ENCODE results near the gene FAM240A. TPM values are rescaled to one million over a fixed set of nuclear protein-coding genes. Genes with fewer than 3 reads are reported as not detected.
A peak's percentile ranks its signal among the peaks of the same experiment; 100 is the strongest.

The FAM240A gene
- total RNA-seq, 4 donors from 2014 or later = 0.64 TPM; not detected in 3

GRCh38 chr3:46604127-46604526 is 8.2 kb upstream of the FAM240A start:
- no peaks in the 10 kb centered on the region for H3K27me3 ChIP-seq
- H3K4me3 ChIP-seq = no peak overlapping the region
- no peaks in the 10 kb centered on the region for H3K9me3 ChIP-seq
- no peak for DNase-seq (ENCODE audit: low spot score in 2 of 2)
- H3K4me1 ChIP-seq = peaks cover 12% of the 10 kb centered on the region
- no peak overlapping the region for H3K27ac ChIP-seq
- TF ChIP-seq EP300 (IDR thresholded peaks at IDR 0.05) (no peak), POLR2A (IDR thresholded peaks at IDR 0.05) (no peak), POLR2AphosphoS5 (IDR thresholded peaks at IDR 0.05) (no peak)
- TF ChIP-seq, protein P1, sequence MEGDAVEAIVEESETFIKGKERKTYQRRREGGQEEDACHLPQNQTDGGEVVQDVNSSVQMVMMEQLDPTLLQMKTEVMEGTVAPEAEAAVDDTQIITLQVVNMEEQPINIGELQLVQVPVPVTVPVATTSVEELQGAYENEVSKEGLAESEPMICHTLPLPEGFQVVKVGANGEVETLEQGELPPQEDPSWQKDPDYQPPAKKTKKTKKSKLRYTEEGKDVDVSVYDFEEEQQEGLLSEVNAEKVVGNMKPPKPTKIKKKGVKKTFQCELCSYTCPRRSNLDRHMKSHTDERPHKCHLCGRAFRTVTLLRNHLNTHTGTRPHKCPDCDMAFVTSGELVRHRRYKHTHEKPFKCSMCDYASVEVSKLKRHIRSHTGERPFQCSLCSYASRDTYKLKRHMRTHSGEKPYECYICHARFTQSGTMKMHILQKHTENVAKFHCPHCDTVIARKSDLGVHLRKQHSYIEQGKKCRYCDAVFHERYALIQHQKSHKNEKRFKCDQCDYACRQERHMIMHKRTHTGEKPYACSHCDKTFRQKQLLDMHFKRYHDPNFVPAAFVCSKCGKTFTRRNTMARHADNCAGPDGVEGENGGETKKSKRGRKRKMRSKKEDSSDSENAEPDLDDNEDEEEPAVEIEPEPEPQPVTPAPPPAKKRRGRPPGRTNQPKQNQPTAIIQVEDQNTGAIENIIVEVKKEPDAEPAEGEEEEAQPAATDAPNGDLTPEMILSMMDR (IDR thresholded peaks at IDR 0.05) = no peak
- 92% methylated on average over 2 of the region's 2 CpGs for WGBS
- no peaks in the 10 kb centered on the region for H3K36me3 ChIP-seq

DNA sequence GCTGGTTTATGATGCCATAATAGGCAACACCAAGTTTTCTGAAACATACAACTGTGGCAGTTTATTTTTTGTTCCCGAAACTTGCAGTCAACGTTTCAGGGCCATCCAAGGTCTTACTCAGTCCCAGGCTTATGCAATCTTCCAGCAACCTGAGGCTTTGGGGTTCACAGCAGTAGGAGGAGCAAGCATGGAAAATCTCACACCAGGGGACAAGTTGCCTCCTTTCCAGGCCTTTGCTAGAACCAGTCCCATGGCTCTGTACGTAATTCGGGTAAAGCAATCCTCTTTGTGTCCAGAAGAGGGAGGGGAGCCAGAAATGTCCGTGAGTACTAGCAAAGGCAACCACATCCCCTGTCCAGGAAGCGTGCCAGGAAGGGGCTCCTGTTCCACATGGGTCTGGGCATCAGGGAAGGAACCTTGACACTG is 4.7 kb upstream of the FAM240A start:
- no peak overlapping the region for H3K4me3 ChIP-seq
- H3K4me1 ChIP-seq = peaks cover 36% of the 10 kb centered on the region
- WGBS = 84% methylated on average over 5 of the region's 6 CpGs
- no peaks in the 10 kb centered on the region for H3K9me3 ChIP-seq
- peak in 1 of 2 donors; percentile 80 for DNase-seq (ENCODE audit: low spot score in 2 of 2)
- H3K27ac ChIP-seq = peak overlapping the region; percentile 65
- no peaks in the 10 kb centered on the region for H3K36me3 ChIP-seq
- TF ChIP-seq POLR2AphosphoS5 (IDR thresholded peaks at IDR 0.05) = peak in 2 of 3 donors; percentile 19 to 24
- TF ChIP-seq, protein P1 (IDR thresholded peaks at IDR 0.05) = peak in 1 of 2 donors; percentile 11
- TF ChIP-seq EP300 (IDR thresholded peaks at IDR 0.05) = no peak
- H3K27me3 ChIP-seq = no peaks in the 10 kb centered on the region

DNA sequence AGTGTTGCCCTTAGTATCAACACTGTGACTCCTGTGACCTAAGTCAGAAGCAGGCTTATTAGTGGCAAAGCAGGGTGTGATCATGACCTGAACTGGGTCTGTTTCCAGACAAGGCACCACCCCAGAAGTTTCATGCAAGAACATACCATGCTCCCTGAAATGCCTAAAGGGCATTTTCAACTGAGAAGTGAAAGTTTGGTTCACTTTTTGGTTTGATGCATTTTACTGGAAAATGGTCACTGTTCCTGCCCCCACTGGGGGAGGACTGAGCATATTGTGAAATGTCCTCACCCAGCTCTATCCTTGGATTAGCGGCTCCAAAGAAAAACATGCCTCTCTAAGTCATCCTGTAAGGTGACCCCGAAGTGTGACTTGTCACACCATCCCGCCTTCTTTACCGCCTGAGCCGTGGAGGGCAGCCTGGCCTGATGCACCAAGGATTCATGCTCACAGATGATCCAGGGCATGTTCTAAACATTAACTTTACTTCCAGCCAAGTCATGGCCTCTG is 3.1 kb upstream of the FAM240A start:
- Histone ChIP-seq H3K9me3 (no peaks in the 10 kb centered on the region), H3K4me1 (peaks cover 40% of the 10 kb centered on the region), H3K27me3 (no peaks in the 10 kb centered on the region), H3K27ac (no peak overlapping the region), H3K4me3 (no peak overlapping the region), H3K36me3 (no peaks in the 10 kb centered on the region)
- TF ChIP-seq POLR2AphosphoS5 (IDR thresholded peaks at IDR 0.05) = peak in 1 of 3 donors; percentile 44
- no peak for TF ChIP-seq POLR2A (IDR thresholded peaks at IDR 0.05)
- WGBS = 58% methylated on average over 5 of the region's 5 CpGs
- no peak for DNase-seq (ENCODE audit: low spot score in 2 of 2)

GRCh38 chr3:46609944-46610722 is 2.2 kb upstream of the FAM240A start:
- no peaks in the 10 kb centered on the region for H3K9me3 ChIP-seq
- H3K27me3 ChIP-seq = no peaks in the 10 kb centered on the region
- H3K4me3 ChIP-seq = no peak overlapping the region
- peaks cover 40% of the 10 kb centered on the region for H3K4me1 ChIP-seq
- no peaks in the 10 kb centered on the region for H3K36me3 ChIP-seq
- H3K27ac ChIP-seq = no peak overlapping the region
- WGBS = 59% methylated on average over 12 of the region's 12 CpGs
- DNase-seq (ENCODE audit: low spot score in 2 of 2) = no peak
- TF ChIP-seq POLR2AphosphoS5 (IDR thresholded peaks at IDR 0.05) = no peak
- TF ChIP-seq, protein P1 (IDR thresholded peaks at IDR 0.05) = no peak
- TF ChIP-seq POLR2A (IDR thresholded peaks at IDR 0.05) = no peak
- TF ChIP-seq EP300 (IDR thresholded peaks at IDR 0.05) = no peak

DNA sequence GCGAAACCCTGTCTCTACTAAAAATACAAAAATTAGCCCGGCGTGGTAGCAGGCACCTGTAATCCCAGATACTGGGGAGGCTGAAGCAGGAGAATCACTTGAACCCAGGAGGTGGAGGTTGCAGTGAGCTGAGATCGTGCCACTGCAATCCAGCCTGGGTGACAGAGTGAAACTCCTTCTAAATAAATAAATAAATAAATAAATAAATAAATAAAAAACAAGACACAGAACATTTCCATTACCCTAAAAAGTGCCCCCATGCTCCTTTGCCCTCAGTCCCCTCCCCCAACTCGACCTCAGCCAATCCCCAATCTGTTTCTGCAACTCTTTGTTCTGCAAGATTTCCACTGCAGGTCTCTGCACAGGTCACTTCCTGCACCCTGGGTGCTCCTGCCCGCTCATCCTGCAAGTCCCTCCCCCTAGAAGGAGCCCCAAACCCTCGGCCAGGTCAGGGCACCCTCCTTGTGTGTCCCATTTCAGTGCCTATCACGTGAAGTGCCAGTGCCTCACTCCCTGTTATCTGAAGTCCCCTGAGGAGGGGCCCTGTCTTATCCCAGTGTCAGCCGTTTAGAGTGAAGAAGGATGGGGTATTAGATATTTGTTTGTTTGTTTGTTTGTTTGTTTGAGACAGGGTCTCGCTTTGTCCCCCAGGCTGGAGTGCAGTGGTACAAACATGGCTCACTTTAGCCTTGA is 1.1 kb downstream of the FAM240A start:
- no peak for DNase-seq (ENCODE audit: low spot score in 2 of 2)
- H3K27ac ChIP-seq = no peak overlapping the region
- H3K27me3 ChIP-seq = no peaks in the 10 kb centered on the region
- H3K36me3 ChIP-seq = no peaks in the 10 kb centered on the region
- WGBS = 90% methylated on average over 10 of the region's 10 CpGs
- no peaks in the 10 kb centered on the region for H3K9me3 ChIP-seq
- H3K4me3 ChIP-seq = no peak overlapping the region
- H3K4me1 ChIP-seq = peaks cover 35% of the 10 kb centered on the region
- TF ChIP-seq, protein P1 (IDR thresholded peaks at IDR 0.05) = no peak
- no peak for TF ChIP-seq EP300 (IDR thresholded peaks at IDR 0.05)
- TF ChIP-seq POLR2AphosphoS5 (IDR thresholded peaks at IDR 0.05) = no peak
- TF ChIP-seq POLR2A (IDR thresholded peaks at IDR 0.05) = no peak
